Urothelium cell line (cell line): Measurements from ENCODE around the gene DNAH6.
"Not testable (repeated sequence)": the region's sequence is repeated elsewhere in the genome, so short reads cannot be mapped to it uniquely, and the experiment has no call there.

ENCODE experiments used
- DNase-seq: peaks from one replicate; pipeline ENCODE4 v3.0.0; 2011; ENCODE audit warnings: low spot score, mixed read lengths
- FAIRE-seq: peaks from 2 replicates; lab custom pipeline; 2011; peaks lifted over from hg19 to GRCh38; lab: Jason Lieb, UNC

The DNAH6 gene

DNA sequence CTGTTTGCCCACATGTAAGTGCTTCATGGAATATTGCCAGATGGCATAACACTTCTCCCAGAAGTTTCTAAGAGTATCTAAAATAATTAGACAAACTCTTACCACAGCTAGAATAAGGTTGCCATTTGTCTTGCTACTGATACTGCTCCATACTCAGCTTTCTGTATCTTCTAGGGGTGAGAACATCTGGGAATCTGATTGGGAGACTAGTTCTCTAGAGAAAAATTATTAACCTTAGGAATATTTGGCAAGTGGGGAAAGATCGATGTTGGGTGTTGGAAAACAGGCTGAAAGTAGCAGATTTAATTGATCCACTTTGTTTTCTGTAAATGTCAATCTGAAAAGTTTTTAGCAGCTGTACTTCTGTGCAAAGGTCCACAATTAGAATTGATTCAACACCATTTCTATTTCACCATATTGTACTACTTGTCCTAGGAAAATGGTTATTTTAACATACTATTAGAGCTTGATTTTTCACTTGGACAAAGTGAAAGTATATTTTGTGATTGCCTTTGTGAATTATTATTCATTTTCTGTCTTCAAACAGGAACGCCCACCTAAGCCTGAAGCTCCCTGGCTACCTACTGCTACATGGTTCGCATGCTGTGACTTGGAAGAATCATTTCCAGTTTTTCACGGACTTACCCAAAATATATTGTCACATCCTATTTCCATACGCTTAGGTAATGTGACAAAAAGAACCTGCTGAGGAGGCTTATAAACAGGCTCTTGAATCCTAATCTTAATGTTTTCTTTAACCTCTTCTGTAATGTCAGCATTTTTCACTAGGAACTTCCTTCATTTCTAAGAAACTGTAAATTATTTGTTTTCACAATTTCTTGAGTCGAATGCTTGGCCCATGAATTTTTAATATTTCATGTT, 216.8 kb downstream of the DNAH6 start:
- FAIRE-seq (no peak), DNase-seq (no peak)

DNA sequence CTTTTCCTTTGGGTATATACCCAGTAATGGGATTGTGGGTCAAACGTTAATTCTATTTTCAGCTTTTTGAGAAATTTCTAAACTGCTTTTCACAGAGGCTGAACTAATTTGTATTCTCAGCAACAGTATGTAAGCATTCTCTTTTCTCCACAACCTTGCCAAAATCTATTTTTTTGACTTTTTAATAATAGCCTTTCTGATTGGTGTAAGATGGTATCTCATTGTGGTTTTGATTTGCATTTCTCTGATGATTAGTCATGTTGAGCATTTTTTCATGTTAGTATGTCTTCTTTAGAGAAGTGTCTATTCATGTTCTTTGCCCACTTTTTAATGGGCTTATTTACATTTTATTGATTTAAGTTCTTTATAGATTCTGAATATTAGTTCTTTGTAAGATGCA, 219.1 kb downstream of the DNAH6 start:
- no peak for FAIRE-seq

DNA sequence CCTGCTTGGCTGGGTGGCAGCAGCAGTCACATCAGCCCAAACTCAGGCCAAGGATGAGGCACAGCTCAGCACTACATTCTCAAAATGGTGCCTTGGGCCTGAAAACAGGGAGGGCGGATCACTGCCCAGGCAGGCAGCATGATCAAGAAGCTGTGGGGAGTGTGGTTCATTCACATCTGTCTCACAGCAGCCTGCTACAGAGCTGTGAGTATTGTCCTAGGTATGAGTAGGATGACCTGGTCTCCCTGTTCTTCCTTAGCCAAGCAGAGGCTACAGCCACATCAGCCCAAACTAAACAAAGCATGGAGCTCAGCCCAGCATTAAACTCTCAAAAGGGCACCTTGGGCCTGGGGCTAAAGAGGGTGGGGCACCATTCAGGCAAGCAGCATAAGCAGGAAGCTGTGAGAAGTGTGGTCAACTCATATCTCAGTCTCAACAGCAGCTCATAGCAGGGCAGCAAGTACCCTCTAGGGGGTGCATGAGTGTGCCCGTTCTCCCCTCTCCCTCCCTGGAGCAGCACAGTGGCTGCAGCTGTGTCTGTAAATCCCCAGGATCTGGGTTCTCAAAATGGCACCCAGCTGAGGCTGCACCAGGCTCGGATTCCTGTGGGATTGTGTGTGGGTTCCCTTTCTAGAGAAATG, 225.0 kb downstream of the DNAH6 start:
- no peak for DNase-seq
- no peak for FAIRE-seq

More for the DNA sequence above, 219.1 kb downstream of the DNAH6 start:
- no peak for DNase-seq

DNA sequence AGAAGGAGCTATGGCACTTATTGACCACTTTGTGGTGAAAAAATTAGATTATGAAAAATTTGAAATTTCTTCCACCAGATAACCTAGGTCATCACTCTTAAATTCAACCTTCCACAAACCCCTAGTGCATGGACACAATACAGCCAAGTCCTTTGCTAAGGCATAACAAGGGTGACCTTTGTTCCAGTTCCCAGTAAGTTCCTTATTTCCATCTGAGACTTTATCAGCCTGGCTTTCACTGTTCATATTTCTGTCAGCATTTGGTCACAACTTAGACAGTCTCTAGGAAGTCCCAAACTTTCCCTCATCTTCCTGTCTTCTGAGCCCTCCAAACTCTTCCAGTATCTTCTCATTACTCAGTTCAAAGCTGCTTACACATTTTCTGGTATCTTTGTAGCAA, 232.0 kb downstream of the DNAH6 start:
- FAIRE-seq (no peak), DNase-seq (no peak)

DNA sequence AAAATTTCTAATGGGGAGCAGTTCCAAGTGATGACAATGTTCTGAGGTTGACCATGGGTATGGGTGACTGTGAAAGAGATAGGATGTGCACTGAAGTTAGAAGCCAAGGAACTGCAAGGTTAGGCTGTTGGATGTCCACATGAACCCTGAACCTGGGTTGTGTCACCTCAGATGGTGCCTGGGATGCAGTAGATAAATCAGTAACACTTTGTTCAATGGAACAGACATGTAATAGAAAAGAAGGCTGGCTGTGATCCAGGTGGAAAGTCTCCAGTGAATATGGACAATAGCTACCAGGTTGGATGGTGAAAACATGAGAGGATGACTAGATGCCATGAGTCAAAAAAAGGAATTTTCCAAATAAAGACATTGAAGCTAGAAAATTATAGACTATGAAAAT, 233.1 kb downstream of the DNAH6 start:
- DNase-seq = no peak
- no peak for FAIRE-seq

DNA sequence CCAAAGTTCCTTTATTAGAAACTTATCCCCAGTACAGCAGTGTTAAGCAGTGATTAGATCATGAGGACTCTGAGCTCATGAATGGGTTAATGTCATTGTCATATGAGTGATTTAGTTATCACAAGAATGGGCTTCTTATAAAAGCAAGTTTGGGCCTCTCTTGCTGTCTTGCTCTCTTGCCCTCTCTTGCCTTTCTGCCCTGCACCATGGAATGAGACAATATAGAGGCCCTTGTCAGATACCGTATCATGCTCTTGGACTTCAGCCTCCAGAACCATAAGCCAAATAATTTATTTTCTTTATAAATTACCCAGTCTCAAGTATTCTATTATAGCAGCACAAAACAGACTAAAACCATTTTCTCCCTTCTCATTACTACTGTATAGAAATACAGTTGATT, 238.8 kb downstream of the DNAH6 start:
- no peak for DNase-seq
- no peak for FAIRE-seq

DNA sequence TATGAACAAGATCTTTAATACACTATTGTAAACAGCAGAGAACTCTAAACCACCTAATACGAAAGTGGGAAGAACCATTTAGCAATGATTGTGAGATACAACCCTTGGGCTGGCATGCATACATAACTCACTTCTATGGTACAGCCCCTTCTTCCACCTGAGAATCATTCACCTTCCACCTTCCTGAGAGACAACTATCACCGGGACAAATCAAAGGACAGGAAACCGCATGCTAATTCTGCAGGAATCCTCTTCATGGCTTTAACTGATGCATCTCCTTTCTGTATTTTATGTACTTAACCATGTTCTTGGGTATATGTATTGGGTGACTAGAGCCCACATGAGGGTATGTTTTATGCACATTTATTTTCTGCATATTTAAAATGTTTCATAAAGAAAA, 241.3 kb downstream of the DNAH6 start:
- no peak for DNase-seq
- no peak for FAIRE-seq

DNA sequence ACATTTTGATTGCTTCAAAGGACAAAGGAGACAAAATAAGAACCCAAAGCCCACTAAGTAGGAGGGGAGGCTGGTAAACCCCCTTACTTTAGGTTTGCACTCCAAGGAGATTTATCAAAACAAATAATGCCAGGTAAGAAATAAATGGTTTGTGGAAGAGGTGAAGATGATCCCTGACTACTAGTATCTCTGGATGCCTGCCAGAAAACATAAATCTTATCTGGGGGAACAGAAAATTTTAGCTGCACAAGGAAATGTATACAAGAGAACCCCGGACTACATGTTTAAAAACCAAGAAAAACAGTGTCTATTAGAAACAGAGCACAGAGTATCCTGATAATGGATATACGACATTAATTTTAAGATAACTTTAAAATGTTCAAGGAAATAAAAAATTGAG, 250.5 kb downstream of the DNAH6 start:
- DNase-seq = no peak
- no peak for FAIRE-seq

DNA sequence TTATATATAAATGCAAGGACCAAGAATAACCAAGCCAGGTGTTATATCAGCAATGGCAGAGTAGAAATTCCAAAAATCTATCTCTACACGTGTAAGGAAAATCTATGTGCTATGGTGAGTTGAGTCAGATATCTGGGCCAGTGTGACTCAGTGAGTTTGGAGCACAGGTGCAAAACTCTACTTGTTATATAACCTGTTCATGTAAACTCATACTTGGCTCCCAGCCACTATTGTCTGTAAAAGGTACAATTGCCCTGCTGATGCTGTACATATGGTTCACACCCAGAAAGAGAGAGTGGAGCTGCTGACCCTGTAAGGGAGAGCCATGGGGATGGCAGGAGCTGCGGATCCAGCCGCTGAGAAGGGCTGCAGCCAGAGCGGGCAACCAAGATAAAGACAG, 252.5 kb downstream of the DNAH6 start:
- FAIRE-seq (no peak), DNase-seq (no peak)

DNA sequence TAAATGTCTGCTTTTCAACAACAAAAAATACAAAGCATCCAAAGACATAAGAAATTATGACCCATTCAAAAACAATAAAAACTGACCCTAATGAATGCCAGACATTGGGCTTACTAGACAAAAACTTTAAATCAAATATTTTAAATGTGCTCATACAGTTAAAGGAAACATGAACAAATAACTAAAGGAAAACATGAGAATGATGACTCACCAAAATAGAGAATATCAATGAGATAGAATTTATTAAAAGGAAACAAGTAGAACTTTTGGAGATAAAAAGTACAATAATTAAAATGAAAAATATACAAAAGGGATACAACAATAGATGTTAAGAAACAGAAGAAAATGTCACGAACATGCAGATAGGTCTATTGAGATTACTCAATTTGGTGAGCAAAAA, 254.0 kb downstream of the DNAH6 start:
- DNase-seq = no peak
- no peak for FAIRE-seq

DNA sequence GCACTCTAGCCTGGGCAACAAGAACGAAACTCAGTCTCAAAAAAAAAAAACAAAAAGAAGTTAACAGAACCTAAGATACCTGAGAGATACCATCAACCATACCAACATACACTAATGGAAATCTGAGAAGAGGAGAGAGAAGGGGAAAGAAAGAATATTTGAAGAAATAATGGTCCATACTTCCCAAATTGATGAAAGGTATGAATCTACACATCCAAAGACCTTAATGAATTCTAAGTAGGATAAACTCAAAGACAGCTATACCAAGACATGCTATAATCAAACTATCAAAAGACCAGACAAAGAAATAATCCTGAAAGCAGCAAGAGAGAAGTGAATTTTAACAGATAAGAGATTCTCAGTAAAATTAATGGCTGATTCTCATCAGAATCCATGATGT, 255.0 kb downstream of the DNAH6 start:
- FAIRE-seq = no peak
- no peak for DNase-seq

DNA sequence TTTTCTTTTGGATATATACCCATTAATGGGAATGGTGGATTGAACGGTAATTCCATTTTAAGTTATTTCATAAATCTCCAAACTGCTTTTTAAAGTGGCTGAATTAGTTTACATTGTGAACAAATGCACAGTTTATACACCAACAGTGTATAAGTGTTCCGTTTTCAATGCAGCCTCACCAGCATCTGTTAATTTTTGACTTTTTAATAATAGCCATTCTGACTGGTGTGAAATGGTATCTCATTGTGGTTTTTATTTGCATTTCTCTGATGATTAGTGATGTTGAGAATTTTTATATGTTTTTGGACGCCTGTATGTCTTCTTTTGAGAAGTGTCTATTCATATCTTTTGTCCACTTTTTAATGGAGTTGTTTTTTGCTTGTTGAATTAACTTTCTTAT, 257.3 kb downstream of the DNAH6 start:
- not testable (repeated sequence) for DNase-seq, FAIRE-seq

DNA sequence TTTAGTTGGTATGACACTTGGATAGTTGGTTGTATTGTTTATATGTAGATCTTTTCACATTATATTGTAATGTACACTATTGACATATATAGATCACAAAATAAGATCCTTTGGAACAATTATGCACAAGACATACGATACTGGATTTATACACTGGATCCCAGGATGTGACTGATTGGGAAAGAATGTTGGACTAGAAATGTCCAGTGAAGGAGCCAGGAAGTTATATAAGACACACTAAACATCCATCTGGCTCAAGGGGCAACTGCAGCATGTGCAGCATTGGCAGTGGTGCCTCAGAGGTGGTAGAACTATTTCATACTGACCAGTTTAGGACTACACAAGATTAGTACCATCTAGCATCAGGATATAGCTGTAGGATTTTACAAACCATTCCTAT, 259.7 kb downstream of the DNAH6 start:
- DNase-seq (no peak), FAIRE-seq (no peak)

DNA sequence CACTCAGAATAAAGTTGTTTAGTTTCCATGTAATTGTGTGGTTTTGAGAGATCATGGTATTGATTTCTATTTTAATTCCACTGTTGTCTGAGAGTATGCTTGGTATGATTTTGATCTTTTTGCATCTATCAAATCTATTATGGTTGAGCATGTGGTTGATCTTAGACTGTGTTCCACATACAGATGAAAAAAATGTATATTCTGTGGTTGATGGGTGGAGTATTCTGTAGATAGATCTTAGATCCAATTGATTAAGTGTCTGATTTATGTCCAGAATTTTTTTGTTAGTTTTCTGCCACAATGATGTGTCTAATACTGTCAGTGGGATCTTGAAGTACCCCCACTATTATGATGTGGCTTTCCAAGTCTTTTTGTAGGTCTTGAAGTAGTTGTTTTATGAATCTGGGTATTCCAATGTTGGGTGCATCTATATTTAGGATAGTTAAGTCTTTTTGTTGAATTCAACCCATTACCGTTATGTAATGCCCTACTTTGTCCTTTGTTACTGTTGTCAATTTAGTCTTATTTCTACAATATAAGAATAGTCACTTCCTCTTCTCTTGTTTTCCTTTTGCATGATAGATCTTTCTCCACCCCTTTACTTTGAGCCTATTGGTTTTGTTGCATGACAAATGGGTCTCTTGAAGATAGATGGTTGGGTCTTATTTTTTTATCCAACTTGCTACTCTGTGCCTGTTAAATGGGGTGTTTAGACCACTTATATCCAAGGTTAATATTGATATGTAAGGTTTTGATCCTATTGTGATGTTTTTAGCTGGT, 262.8 kb downstream of the DNAH6 start:
- no peak for DNase-seq
- no peak for FAIRE-seq

DNA sequence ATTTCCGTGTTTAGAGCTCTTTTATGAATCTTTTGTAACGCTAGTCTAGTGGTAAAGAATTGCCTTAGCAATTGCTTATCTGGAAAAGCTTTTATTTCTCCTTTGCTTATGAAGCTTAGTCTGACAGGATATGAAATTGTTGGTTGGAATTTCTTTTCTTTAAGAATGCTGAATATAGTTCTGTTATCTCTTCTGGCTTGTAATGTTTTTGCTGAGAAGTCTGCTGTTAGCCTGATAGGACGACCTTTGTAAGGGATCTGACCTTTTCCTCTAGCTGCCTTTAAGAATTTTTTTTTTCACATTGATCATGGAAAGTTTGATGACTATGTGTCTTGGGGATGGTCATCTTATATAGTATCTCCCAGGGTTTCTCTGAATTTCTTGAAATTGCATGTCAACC, 263.5 kb downstream of the DNAH6 start:
- DNase-seq (no peak), FAIRE-seq (no peak)

DNA sequence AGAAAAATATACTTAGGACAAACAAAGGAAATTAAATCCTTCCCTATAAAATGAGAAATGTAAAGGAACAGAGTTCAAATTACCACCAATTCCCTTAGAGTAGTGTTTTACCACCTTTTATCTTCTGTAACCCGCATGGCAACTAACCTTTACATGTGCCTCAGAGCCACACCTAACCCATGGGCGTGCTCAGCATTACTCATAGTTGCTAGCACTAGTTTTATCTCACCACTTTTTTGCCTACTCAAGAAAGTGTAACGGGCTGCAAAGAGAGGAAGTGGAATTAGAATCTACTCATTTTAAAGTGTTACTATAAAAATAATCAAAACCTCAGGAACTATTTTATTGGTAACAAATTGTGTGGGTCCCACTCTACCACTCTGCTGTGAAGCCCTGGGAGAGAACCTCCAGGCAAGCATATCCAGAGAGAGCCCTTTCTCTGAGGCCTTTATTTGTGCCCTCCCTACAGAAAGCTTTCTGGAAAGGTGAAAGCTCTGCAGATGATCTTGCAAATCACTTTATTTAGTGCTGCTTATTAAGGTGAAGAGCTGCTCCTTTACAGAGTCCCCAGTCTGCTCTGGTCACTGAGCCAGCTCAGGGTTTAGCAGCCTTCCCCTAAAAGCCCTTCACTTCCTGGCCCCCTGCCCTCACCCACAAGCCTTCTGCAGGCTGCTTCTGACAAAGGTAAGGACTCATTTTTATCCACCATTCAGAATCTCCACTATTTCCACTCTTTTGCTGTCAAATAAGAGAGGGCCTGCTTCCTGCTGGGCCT, 265.8 kb downstream of the DNAH6 start:
- DNase-seq (no peak), FAIRE-seq (no peak)

DNA sequence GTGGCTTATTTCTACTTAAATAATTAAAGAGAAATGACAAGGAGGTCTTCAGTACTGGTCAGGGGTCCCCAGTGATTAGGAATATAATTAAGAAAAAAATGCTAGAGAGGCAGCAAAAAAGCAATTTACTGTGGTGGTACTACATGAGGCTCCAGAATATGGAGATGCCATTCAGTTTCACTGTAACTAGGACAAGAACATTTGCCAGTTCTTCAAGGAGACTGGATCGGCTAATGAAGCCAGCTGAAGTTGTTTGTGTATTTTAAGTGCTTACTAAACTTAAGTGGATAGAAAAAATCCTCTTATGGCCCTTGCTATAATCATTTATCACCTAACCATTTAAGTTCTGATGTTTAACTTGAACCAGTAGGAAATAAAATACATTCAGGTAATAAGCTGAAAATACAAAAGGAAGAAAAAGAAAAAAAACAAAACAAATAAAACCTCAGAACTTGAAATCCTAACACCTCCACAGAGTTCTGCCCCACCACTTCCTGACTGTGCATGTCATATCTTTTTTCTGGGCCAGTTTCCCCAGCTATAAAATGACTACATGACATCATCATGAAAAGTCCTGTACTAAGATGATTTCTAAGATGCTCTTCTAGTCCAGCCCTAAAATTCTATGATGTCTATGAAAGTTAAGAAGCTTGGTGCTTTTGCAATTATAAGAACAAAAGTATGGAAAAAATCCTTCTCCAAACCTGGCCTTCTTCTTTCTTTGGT, 266.6 kb downstream of the DNAH6 start:
- FAIRE-seq (no peak), DNase-seq (no peak)

DNA sequence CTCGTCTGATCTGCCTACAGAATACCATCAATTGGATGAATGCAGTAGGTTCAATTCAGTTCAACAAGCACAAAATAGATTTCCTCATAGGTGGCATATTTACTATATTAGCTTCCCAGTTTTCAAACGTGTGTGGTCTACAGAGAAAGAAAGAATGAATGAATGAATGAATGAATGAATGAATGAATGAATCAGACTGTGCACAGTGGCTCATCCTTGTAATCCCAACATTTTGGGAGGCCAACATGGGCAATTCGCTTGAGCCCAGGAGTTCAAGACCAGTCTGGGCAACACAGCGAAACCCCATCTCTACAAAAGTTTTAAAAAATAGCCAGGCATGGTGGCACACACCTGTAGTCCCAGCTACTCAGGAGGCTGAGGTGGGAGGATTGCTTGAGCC, 269.7 kb downstream of the DNAH6 start:
- FAIRE-seq (no peak), DNase-seq (no peak)

DNA sequence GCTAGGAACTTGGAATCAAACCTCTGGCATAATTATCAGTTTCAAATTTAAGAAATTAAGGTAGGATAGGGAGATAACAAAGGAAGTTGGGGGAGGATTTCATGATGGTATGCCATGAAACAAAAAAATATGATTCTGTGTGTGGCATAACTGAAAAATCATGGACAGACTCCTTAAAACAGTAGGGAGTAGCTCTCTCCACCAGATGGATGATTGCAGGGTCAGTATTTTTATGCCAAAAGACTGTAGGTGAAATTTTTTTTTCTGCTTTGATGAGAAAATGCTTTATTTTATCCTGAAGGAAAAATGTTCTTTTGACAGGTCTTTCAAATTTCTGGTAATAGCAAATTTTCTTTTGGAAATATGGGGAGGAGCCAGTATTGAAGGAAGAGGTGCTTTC, 270.3 kb downstream of the DNAH6 start:
- DNase-seq (no peak), FAIRE-seq (no peak)

DNA sequence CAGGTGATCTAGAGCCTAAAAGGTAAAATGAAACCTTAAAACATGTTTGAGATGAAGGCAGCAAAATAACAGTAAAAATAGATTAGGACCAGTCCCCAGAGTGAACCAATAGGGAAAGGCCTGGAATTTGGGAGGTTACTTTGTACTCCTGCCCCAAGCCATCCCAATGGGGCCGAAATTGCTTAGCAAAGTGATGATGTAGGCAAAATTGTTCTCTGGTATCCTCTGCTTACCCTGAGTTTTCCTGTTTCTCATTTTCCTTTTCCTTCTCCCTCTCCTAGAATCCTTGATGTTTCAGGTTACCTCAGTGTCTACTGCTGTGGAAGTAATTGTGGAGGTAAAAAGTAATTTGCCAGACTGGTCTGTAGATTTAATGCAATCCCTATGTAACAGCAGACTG, 271.7 kb downstream of the DNAH6 start:
- no peak for DNase-seq
- no peak for FAIRE-seq
